K562 (cell line): Measurements from ENCODE around the gene DAPK1. TPM values are rescaled to one million over a fixed set of nuclear protein-coding genes. Genes with fewer than 3 reads are reported as not detected.

Source experiments
- FOXJ3 ChIP-seq: sonication (generic); formaldehyde crosslinking; IDR thresholded peaks from 2 replicates; pipeline ENCODE4 v1.4.0; 2020; ENCODE audit warnings: mild to moderate bottlenecking, missing genetic modification reagents
- ID3 ChIP-seq, 2 experiments: fragments of 250-450 bp in 1 of 2; fragments of 450-650 bp in 1 of 2; sonication (Bioruptor Pico) in 1 of 2; IDR thresholded peaks; 2 replicates each; pipeline versions ENCODE4 v1.6.1 to v1.8.0; 2016 to 2021; ENCODE audit warnings: mild to moderate bottlenecking in 2 of 2, moderate library complexity in 2 of 2, missing compliant biosample characterization in 1 of 2, missing genetic modification characterization in 1 of 2
- KDM1A ChIP-seq, 2 experiments: fragments of 450-650 bp; IDR thresholded peaks; 2 replicates each; pipeline ENCODE4 v1.6.1; 2016; ENCODE audit warnings: mild to moderate bottlenecking in 2 of 2
- MITF ChIP-seq: IDR thresholded peaks from 2 replicates; pipeline ENCODE4 v1.6.1; 2014; ENCODE audit warnings: antibody characterized with exemption
- NEUROD1 ChIP-seq: fragments of 150-350 bp; IDR thresholded peaks from 2 replicates; pipeline ENCODE4 v1.6.1; 2014; ENCODE audit warnings: borderline replicate concordance, low read length, low read depth; ENCODE audit not compliant: partially characterized antibody
- POLR2H ChIP-seq: IDR thresholded peaks from 2 replicates; pipeline ENCODE4 v1.6.1; 2016; ENCODE audit warnings: missing genetic modification characterization, low read depth, mild to moderate bottlenecking, control low read depth, missing compliant biosample characterization, moderate library complexity
- TOE1 ChIP-seq, 2 experiments: fragments of 450-650 bp in 1 of 2; sonication (generic) in 1 of 2; formaldehyde crosslinking in 1 of 2; IDR thresholded peaks; 2 replicates each; pipeline versions ENCODE4 v1.7.1 to v1.8.0; 2016 to 2022; ENCODE audit warnings: borderline replicate concordance in 2 of 2, mild to moderate bottlenecking in 2 of 2, antibody characterized with exemption in 1 of 2, inconsistent platforms in 1 of 2, low read depth in 1 of 2, missing genetic modification reagents in 1 of 2, moderate library complexity in 1 of 2
- UBTF ChIP-seq, 2 experiments: IDR thresholded peaks; 2 replicates each; pipeline ENCODE4 v1.6.1; 2012; ENCODE audit warnings: improper control_type of control experiment in 2 of 2, low read depth in 2 of 2, low read length in 2 of 2, borderline replicate concordance in 1 of 2
- ZBTB5 ChIP-seq: fragments of 450-650 bp; IDR thresholded peaks from 2 replicates; pipeline ENCODE4 v1.6.1; 2017; ENCODE audit warnings: antibody characterized with exemption
- ZNF174 ChIP-seq: fragments of 250-450 bp; sonication (Bioruptor Pico); IDR thresholded peaks from 2 replicates; pipeline ENCODE4 v1.4.0; 2020; ENCODE audit warnings: mild to moderate bottlenecking
- ZNF184 ChIP-seq: sonication (generic); formaldehyde crosslinking; IDR thresholded peaks from 2 replicates; pipeline ENCODE4 v1.5.0; 2020; ENCODE audit warnings: missing genetic modification reagents
- polyA plus RNA-seq, 8 experiments: library from polyadenylated mRNA; depleted of rRNA in 4 of 8; stranded (reverse) in 5 of 8; unstranded in 3 of 8; fragments of >200 nt; fragmentation: Nextera tagmentation in 2 of 8; fragmentation: Illumina TruSeq in 1 of 8; extraction: Ambion mirVana in 2 of 8; extraction: Trizol in 1 of 8; gene quantifications; 2 replicates each; pipeline versions ENCODE4 v1.2.1 to v1.2.3, GENCODE V29; 2011 to 2014; ENCODE audit warnings: inconsistent platforms in 1 of 8, missing spikeins in 1 of 8
- total RNA-seq, 7 experiments: library from RNA; depleted of rRNA in 6 of 7; stranded (reverse); fragments of >200 nt in 6 of 7; fragmentation: Illumina TruSeq in 2 of 7; extraction: Trizol in 2 of 7; gene quantifications; 2 replicates each; pipeline versions ENCODE4 v1.2.1 to v1.2.3, GENCODE V29; 2011 to 2021; ENCODE audit warnings: low replicate concordance in 1 of 7

The DAPK1 gene
- total and polyA plus RNA-seq, 9 of the 15 experiments (the other 6 are each of a cell fraction or from before 2014, with no cell fraction given), result 1.7 to 26.4 (median 15.8) TPM

- TF ChIP-seq MITF (peak; percentile 87), UBTF (IDR thresholded peaks at IDR 0.05; ENCODE audit: borderline replicate concordance in 1 of 2, low read depth in 2 of 2, low read length in 2 of 2) (peak in 1 of 2 experiments; percentile 54; a peak in 1 of 4 replicates), ZBTB5 (no peak), POLR2H (no peak), ZNF174 (CRISPR knock-in tag) (no peak), TOE1 (IDR thresholded peaks at IDR 0.05; ENCODE audit: borderline replicate concordance) (0 out of 2 replicates have a peak, but pooled peaks have one; percentile 24), TOE1 (CRISPR knock-in tag; IDR thresholded peaks at IDR 0.05; ENCODE audit: borderline replicate concordance, low read depth) (no peak), KDM1A (IDR thresholded peaks at IDR 0.05) (peak; percentile 98 to 99), ID3 (CRISPR knock-in tag; IDR thresholded peaks at IDR 0.05) (no peak), ID3 (tag; IDR thresholded peaks at IDR 0.05) (no peak), ZNF184 (CRISPR knock-in tag) (no peak), NEUROD1 (peak; percentile 72), FOXJ3 (no peak)
Measured at GRCh38 chr9:87516222-87516925, 18.7 kb downstream of the DAPK1 start (continued).
